GM13977 (cell line): ENCODE data around the gene HS1BP3.

Experiments
- DNase-seq: peaks from one replicate; pipeline ENCODE4 v3.0.0; 2012; ENCODE audit warnings: low spot score
- in situ Hi-C: fragments of 300-500 bp; cut with MboI; formaldehyde crosslinking; loops from one replicate; pipeline ENCODE4 v1.12.0; 2022; ENCODE audit warnings: low sequenced_read_pairs, low pct_unique_long_range_greater_than_20kb, mixed read lengths, inconsistent platforms; ENCODE audit not compliant: unreplicated experiment
- TF ChIP-seq, protein P1 (sequence below): IDR thresholded peaks from 2 replicates; pipeline ENCODE4 v1.5.1; 2012; ENCODE audit warnings: mild to moderate bottlenecking, control low read depth; ENCODE audit not compliant: insufficient read depth; ENCODE audit errors: extremely low read depth, missing control alignments

The HS1BP3 gene

GRCh38 chr2:20608666-20609348, 42.1 kb downstream of the HS1BP3 start:
- DNase-seq, result no peak
- TF ChIP-seq, protein P1, sequence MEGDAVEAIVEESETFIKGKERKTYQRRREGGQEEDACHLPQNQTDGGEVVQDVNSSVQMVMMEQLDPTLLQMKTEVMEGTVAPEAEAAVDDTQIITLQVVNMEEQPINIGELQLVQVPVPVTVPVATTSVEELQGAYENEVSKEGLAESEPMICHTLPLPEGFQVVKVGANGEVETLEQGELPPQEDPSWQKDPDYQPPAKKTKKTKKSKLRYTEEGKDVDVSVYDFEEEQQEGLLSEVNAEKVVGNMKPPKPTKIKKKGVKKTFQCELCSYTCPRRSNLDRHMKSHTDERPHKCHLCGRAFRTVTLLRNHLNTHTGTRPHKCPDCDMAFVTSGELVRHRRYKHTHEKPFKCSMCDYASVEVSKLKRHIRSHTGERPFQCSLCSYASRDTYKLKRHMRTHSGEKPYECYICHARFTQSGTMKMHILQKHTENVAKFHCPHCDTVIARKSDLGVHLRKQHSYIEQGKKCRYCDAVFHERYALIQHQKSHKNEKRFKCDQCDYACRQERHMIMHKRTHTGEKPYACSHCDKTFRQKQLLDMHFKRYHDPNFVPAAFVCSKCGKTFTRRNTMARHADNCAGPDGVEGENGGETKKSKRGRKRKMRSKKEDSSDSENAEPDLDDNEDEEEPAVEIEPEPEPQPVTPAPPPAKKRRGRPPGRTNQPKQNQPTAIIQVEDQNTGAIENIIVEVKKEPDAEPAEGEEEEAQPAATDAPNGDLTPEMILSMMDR, result no peak
- in situ Hi-C loops, result no loop called here

DNA sequence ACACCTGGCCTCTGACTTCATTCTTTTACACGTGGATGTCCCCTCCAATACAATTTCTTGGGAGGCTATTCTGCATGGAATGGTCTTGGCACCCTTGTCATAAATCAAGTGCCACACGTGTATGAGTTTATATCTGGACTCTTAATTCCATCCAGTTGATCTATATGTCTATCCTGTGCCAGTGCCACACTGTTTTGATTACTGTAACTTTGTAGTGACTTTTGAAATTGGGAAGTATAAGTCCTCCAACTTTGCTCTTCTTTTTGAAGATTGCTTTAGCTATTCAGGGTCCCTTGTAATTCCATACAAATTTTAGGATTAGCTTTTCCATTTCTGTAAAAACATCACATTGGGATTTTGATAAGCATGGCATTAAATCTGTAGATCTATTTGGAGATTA, 43.5 kb downstream of the HS1BP3 start:
- TF ChIP-seq, protein P1, result no peak
- no peak for DNase-seq
- in situ Hi-C loops, result no loop called here

DNA sequence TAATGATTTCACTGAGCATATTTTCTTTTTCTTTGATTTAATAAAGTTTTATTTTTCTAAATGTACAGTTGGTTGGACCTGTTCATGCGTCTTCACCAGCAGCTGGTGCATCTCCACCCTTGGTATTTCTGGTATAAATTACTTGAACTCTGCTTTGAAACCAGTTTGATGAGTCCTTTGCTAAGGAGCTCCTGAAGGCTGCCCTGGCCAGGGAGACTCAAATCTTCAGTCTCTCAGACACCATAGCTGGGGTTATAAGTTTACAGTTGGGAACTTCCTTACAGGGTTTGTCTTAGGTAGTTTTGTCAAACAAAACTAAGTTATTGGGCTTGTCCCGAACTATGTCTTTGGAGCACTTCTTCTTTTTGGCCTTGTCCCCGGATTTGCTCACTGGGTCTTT, 44.7 kb downstream of the HS1BP3 start:
- no peak for DNase-seq
- in situ Hi-C loops, result no loop called here
- TF ChIP-seq, protein P1, result no peak

DNA sequence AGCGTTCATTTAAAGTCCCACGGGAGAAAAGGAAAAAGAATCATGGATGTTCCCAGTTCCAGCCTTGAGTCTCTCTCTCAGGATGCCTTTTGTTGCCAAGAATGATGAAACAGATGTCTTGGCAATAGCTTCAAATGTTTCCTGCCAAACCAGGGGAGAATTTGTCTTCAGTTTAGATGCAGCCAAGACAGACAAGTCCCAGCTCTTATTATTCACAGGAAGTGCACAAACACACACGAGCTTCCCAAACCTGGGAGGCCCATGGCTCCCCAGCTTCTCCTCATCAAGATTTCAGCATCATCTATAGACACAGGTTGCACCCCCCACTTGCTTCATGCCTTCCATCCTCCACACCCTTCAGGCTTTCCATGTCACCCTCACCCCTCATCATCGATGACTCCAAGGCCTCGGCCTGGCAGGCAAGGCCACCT, 45.9 kb downstream of the HS1BP3 start:
- in situ Hi-C loops, result no loop called here
- no peak for DNase-seq
- TF ChIP-seq, protein P1, result no peak

DNA sequence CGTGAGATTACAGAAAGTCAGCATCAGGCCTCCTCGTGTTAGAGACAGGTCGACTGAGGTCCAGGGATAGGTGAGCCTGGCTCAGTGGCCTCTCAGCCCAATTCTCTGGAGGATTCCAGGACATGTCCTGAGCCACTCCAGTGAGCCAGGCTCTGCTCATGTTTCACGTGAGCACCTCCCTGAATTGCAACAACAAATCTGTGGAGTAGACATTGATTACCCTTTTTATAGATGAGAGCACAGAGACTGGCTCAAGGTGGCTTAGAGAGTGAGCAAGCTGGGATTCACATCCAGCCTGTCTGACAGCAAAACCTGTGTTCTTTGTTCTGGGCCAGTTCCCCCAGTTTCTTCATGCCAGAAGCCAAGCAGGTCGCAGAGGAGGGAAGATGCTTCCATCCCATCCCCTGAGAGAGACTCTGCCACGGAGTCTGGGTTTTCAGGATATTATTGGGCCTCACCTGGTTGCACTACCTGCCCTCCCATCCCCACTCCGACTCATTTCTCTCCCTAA, 46.4 kb downstream of the HS1BP3 start:
- no peak for DNase-seq
- TF ChIP-seq, protein P1, result no peak
- in situ Hi-C loops, result no loop called here

DNA sequence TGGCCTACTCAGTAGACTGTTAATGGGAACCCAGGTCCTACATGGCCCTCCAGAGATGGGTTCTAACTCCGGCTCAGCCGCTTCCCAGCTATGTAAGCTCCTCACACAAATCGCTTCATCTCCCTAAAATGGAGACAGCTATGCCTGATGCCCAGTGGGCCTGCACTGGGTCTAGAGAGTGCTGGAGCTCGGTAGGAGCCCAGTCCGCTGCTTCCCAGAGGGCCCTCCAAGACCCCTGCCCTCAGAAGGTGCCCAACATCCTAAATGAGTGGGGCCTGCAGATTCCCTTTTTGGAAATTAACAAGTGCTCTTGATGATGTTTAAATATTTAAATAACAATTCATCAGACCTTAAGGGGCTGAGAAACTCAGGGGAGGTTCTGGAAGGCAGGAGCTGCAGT, 47.1 kb downstream of the HS1BP3 start:
- DNase-seq, result no peak
- in situ Hi-C loops, result no loop called here
- TF ChIP-seq, protein P1, result no peak
